GM21576 (cell line): ENCODE data around the gene PLCH2.
"Not testable (repeated sequence)": the region's sequence is repeated elsewhere in the genome, so short reads cannot be mapped to it uniquely, and the experiment has no call there.

Source experiments
- ATAC-seq: cut with Tn5 transposase; IDR thresholded peaks from one replicate; pipeline ENCODE4 v1.9.1; 2021; ENCODE audit warnings: mild to moderate bottlenecking, moderate library complexity; ENCODE audit not compliant: unreplicated experiment

PLCH2 gene

DNA sequence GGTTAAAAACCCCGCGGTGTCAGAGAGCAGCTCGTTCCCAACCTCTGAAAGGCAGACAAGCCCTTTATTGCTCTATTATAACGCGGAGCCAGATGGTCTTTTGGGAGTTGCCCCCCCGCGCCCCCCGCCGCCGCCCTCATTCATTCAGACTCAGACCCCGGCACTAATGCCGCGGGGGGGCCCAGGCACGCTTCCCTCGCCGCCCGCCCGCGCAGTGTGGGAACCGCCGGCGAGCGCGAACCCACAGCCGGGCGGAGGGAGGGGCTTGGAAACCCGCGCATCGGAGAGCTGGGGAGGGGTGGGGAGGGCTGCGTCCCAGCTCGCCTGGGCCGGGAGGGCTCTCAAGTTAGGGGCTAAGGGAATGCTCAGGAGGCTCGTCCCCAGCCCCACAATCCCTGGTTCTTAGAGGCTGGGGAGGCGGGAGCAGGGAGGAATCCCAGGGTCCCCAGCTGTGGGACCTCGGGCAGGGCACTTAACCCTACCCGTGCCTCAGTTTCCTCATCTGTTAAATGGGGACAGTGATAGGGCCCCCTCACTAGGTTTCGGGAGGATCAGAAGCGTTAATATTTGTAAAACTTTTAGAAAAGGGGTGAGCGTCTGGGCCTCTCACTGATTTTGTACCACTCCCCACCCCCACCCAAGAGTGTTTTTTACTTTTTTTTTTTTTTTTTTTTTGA lies 64.9 kb downstream of the PLCH2 start:
- ATAC-seq = no peak

DNA sequence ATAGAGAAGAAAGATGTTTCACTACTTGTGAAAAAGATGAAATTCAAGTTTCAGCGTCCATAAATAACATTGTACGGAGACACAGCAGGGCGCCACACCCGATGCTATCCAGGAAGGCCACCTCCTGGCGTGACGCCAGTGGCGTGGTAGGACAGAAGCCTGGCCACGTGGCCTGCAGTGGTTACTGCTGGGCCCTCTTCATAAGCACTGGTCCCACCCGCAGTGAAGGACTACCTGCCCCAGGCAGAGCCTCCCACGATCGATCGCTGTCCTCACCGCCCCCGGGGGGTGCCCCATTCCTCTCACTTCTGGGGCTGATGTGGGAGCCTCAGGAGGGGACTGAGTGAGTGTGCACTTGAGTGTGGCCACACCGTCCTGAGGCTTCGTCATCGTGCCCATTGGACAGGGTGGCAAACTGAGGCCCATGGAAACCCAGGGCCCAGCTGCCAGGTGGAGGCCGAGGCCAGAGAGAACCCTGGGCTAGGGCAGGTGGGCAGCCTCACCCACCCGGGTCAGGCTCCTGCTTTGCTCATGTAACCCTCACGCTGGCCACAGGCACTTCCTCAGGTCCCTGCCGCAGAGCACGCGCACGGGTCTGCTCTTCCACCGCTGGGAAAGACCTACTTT lies 65.6 kb downstream of the PLCH2 start:
- ATAC-seq = no peak

DNA sequence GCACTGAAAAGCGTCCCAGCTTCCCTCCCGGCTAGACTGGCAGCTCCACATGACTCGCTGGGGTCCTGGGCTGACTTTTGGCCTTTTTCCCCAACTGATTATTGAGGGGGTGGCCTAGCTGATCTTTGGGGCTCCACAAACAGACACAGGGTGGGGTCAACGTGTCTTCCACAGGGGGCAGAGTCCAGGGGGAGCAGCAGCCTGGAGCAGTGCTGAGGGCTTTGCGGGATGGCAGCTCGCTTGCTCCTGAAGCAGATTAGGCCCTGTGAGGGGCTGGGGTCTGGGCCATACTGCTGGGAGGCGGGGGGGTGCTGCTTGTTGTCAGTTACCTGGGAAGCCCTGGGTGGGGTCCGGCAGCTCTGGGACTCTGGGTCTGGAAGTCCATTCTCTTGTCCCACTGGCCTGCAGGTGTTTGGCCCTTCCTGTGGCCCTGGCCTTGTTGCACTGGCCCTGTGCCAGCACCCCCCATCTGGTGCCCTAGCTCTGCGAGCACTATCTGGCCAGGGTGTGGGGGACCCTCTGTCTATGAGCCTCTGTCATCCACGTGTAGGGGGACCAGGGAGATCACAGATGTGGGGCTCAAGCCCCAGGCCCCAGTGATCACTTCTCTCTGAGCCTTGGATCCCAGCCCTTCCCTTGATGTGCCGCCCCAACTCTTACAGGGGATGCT lies 66.3 kb downstream of the PLCH2 start:
- ATAC-seq = no peak

DNA sequence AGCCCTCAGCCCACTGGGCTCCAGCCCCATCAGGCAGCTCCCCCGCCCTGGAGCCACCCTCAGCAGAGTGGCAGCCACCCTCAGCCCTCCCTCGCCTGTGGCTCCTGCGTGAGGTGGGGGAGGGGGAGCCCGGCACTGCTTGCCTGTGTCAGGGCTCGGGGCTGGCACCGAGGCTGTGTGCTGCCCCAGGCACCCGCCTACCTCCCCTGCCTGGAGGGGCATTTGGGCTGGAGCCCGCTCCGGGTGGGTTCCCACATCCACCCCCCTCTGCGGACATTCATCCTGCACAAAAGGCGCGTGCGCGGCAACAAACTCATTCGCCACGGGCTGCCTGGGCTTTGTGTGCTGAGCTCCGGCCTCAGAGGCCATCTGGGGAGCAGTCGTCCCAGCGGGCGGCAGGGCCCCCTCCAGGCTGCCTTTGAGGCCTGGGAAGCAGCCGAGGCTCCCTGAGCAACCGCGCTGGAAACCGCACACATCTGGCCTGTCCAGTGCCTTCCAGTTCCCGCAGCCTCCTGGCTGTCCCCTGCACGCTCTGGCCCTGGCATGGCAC lies 67.5 kb downstream of the PLCH2 start:
- no peak for ATAC-seq

DNA sequence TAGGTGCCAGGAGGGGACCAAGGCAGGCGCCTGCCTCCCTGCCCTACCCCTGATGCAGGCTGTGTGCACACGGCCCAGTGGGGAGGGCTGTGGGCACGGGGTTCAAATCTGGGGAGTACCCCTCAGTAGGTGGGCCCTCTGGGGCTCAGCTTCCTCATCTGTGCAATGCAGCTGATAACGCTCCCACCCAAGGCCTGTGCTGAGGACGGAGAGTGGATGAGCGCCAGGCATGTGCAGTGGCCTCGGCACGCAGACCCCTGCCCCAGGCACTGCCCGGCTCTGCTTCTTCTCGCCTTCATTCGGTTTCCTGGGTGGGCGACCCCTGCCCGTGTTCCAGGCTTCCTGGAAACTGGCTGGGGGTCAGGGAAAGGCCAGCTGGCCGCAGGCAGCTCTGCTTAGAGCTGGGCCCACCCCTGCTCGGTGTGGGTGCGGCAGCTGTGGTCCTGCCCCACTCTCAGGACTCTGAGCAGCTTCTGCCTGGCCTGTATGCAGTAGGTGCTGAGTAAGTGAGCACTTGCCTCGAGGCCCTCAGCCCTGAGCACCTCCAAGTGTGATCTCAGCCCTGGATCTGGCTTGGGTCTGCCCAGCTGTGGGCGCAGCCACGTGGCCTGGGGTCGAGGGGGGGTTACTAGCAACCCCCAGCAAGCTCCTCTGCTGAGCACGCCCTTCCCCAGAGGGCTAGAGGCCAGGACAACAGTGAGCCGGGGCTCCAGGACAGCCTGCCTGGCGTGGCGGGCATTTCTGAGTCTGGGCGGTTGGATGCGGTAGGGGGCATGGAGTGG lies 68.2 kb downstream of the PLCH2 start:
- ATAC-seq = no peak

DNA sequence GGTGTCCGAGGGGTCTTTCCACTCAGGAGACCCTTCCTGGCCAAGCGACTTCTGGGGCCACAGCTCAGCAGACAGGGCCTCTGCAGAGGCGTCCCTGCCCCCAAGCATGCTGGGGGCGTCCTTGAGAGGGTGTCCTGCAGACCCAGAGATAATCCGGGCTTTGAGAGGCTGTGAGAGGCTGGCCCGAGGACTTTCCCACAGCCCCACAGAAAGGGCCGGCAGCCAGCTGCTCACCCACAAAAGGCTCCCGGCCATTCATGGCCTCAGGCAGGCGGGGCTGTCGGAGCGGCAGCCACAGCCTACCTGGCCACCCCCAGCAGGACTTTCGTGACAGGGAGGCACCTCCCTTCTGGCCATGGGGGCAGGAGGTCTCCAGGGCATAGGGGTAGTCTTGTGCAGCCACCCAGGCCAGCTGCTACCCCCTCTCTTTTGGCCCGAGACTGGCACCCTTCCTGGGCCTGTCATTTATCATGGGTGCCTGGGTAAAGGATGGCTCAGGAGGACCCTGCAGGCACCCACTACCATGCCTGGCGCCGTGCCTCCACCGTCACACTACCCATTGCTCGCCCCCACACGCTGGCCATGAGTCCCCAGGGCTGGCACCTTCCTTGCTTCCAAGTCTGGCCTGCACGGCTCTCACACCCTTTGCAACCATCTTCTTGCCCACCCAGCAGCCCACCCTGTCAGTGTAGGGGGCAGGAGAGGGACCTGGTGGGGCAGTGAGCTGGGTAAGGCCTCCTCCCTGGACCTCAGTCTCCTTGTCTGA lies 69.0 kb downstream of the PLCH2 start:
- no peak for ATAC-seq

DNA sequence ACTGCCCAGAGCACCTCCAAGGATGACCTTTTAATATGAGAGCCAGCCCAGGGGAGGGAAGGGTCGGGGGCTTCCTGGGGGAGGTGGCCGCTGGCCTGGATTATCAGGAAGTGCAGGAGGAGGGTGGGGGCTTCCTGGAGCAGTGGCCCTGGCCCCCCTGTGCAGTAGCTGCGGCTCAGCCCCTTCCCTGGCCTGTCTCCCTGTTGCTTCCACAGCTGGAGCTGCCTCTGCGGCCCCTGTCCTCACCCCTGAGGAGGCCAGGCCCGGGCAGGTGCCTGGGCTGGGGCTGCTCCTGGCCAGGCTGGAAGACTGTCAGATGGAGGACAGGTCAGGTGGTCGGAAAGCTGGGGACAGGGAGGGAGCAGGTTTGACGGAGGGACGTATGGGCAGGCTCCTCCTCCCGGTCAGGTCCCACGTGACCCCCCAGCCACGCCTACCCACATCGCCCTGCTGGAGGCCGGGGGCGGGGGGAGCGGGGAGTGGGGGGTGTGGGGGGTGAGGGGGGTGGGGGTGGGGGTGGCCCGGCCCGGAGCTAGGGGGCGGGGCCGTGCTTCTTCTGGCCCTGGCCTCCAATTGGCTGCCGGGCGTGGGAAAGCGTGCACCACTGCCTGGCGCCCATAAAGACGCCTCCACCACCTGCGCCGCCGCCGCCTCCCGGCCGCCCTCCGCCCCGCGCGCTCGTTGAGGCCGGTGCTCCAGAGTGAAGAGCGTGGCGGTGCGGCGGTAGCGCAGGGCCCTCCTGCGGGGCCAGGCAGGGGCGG lies 69.8 kb downstream of the PLCH2 start:
- ATAC-seq = peak; percentile 28

DNA sequence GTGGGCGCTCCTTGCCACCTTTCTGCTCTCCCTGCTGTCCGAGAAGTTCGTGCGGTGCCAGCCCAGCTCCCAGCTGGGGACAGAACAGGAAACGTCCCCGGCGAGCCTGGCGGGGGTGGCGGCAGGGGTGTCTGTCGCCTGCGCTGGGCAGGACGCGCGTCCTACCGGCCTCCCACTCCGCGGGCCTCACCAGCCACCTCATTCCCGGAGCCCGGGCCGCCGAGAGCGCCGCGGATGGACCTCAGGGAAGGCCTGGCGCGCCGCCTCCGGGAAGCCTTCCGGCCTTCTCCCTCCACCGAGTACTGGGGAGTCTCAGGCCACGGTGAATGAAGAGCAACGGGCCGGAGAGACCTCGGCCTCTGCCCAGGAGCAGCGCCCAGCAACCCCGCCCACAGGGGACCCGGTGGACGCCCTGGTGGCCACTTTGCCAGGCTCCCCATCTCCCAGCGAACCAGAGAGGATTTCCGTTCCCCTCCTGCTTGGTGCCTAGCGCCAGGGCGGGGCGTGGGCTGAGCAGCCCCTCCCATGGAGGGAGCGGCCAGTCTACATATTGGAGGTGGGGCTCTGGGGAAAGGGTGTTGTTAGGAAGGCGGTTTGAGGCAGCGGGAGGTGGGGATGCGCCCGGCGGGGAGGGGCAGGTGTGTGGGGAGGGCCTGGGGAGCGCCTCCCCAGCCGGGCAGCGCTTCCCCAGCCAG lies 70.6 kb downstream of the PLCH2 start:
- peak; percentile 33 for ATAC-seq

DNA sequence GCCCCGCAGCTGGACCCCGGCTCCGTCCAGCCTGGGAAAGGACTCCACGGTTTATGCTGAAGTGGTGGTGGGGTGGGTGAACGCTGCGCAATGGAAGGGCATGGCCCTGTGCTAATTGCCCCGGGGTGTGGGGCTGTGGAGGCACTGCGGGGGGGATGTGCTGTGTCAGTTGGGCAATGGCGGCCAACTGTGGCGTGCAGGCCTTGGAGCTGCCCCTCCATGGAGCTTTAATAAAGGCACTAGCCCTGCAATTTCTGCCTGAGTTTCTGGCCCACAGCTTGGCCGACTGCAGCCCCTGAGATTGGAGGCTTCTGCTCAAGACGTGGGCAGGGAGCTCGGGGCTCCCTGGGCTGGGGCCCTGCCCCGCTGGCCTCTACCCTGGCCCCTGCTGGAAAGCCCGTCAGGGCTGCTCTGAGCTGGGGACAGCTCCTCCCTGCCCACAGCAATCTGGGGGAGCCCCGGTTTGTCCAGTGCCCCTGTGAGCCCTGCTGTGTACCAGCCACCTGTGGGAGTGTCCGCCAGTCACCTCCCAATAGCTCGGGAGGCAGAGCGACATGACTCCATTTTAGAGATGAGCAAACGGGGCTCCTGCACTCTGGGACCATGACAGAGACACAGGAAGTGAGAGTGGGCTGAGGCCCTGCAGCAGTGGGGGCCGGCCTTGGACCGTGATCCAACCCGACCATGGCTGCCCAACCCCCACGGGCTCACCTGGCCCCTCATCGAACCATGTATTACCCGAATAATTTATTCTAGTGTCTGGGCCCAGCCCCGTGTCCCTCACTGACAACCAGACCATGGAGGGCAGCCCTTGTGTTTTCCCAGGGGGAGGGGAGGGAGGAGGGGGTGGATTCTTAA lies 71.3 kb downstream of the PLCH2 start:
- no peak for ATAC-seq

DNA sequence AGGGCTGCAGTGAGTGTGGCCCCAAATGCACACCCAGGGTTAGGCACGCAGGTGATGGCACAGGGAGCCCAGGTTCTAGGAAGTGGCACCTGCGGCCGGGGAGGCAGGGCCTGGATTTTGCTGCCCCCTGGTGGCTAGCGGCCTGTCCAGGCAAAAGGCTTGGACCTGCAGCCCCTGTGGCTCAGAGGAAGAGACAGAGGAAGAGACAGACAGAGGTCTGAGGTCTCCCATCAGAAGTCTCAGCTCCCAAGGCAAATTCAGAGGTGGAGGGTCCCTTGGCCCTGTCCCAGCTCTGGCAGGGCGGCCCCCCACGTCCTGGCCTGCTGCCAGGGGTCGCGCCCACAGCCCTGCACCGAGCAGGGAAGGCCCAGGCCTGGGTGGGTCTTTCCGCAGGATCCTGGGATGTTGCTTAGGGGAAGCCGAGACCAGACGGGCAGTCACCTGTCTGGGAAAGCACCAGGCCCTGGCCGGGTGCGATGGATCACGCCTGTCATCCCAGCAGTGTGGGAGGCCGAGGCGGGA lies 72.0 kb downstream of the PLCH2 start:
- no peak for ATAC-seq

DNA sequence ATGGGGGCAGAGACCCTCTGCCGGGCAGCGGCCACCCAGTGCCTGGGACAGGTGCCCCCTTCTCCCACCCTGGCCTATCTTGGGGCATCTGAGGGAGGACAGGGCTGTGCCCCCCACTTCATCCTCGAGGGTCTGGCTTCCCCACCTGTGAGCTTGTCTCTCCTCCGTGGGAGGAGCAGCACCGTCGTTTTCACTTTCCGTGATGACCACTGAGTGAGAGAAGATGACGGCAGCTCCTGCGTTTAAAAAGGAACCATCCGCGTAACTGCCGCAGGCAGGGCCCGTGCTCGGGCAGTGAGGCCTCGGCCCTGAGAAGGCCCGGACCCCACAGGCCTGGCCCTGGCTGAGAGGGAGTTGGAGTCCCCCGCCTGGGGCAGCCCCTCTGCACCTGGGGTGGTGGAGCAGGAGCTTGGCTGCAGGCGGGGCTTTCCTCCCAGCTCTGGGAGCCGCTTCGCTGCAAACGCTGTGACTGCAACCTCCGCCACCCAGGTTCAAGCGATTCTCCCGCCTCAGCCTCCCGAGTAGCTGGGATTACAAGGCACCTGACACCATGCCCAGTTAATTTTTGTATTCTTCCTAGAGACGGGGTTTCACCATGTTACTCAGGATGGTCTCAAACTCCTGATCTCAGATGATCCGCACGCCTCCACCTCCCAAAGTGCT lies 73.4 kb downstream of the PLCH2 start:
- ATAC-seq = not testable (repeated sequence)

DNA sequence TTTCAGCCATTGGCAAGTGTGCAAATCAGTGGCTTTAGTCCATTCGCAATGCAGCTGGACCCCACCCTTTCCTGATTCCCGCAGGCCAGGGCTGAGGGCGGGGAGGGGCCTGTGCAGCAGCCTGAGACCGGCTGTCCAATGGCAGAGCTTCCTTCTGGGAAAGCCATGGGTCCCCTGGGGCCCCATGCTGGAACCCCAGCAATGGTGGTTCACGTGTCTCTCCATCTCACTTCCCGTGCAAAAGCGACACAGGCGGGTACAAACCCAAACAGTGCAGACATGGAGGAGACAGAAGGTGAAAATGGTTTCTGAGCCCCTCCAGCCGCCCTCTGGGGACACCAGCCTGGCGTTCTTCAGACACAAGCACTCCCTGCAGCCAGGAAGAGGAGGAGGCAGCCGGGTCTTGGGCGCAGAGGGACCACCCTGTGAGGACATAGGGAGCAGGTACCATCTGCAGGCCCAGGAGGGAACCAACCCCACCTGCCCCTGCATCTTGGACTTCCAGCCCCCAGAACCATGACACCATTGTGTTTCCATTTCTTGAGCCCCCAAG lies 74.3 kb downstream of the PLCH2 start:
- ATAC-seq = not testable (repeated sequence)

DNA sequence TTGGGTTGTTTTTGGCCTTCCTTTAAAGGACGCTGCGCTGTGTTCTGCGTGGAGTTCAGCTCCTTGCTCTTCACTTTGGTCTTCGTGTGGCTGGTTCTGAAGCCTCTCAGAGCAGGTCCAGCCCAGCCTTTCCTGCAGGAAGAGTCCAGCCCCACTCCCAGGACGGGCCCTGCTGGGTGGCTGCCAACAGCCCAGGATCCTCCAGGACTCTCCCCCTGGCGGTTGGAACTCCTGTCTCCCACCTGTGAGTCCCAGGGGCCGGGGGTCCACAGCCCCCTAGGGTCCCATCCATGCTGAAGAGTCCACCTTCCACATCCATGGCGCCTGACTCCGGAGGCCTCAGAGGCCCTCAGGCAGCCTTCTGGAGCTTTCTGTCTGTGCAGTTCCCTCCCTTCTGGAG lies 75.5 kb downstream of the PLCH2 start:
- not testable (repeated sequence) for ATAC-seq

DNA sequence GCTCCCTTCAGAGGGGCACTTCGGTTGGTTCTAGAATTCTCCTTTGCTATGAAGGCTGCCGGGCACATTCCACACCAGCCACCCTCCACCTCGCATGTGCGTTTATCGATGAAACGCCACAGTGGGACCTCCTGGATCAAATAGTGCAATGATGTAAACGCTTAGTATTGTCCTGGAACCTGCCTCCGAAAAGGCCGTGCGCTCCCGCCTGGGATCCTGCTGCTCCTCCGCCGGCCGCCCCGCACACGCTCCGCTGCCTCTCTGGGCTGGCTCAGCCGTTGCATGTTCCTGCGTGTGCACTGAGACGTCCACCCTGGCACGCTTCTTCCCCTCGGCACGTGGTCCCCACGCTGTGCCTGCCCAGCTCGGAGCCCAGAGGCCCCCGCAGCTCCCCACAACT lies 76.1 kb downstream of the PLCH2 start:
- ATAC-seq = no peak

DNA sequence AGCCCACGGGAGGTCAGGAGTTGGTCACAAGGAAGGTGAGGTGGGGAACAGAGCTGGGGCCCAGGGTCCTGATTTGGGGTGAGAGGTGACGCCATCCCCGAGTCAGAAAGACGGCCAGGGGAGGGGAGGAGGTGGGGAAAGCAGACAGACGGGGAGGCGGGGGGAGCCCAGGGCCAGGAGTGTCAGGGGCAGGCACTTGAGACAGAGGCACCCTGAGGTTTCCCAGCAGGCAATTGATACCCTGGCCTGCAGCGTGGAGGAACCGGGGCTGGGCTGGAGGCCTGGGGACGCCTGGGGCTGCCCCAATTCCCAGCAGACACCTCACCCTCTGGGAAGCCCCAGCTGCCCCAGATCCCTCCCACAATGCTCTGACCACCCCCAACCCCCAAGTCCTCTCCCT lies 77.0 kb downstream of the PLCH2 start:
- not testable (repeated sequence) for ATAC-seq

DNA sequence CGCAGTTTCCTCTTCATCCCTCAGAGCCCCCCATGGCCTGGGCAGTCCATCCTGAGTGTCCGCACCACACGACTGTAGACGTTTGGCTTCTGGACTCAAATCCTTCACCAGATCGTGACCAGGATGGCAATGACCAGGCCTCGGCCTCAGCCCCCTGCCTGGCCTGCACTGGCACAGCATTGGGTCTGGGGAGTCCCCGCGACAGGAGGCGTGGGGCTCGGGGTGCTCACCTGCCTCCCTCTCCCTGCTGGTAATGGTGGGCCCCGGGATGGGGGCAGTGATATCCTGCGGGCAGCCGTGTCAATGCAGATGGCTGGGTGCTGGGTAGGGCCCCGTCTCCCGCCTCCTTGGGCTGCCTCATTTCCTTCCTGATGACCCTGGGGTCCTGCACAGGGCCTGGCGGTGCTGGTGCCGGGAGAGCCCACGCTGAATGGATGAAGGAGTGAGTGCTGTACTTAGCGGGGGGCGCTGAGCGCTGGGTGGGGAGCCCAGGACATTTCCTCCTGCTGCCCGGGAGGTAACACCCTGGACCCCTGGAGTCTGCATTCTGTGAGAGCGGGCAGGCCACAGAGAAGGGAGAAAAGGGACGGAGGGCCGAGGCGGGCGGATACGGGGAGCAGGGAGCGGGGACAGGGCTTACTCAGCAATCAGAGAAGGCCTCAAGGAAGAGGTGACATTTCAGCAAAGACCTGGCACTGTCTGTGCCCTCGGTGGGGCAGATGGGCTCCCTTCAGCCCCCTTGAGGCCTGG lies 78.0 kb downstream of the PLCH2 start:
- ATAC-seq = no peak
